Esophagus (tissue), 2 donors: Measurements from ENCODE around the gene ISG20. TPM values are rescaled to one million over a fixed set of nuclear protein-coding genes. Genes with fewer than 3 reads are reported as not detected.
A peak's percentile ranks its signal among the peaks of the same experiment; 100 is the strongest.

ENCODE experiments used
- H3K27ac ChIP-seq, 2 donors: one replicate each; pipeline ENCODE4 v1.5.1; 2013; ENCODE audit warnings: low read depth in 2 of 2, mild to moderate bottlenecking in 2 of 2, inconsistent platforms in 1 of 2, low read length in 1 of 2, moderate library complexity in 1 of 2
- H3K27me3 ChIP-seq, 2 donors: one replicate each; pipeline ENCODE4 v1.6.1; 2013; ENCODE audit warnings: low read length in 2 of 2, control low read depth in 1 of 2, mild to moderate bottlenecking in 1 of 2; ENCODE audit not compliant: insufficient read depth in 2 of 2, control insufficient read depth in 1 of 2
- H3K36me3 ChIP-seq, 2 donors: one replicate each; pipeline ENCODE4 v1.6.1; 2013; ENCODE audit warnings: low read length in 1 of 2; ENCODE audit not compliant: control insufficient read depth in 2 of 2, insufficient read depth in 2 of 2
- H3K4me1 ChIP-seq, 2 donors: one replicate each; pipeline ENCODE4 v1.6.1; 2013; ENCODE audit warnings: low read length in 1 of 2; ENCODE audit not compliant: control insufficient read depth in 2 of 2, insufficient read depth in 2 of 2
- H3K4me3 ChIP-seq, 2 donors: one replicate each; pipeline ENCODE4 v1.5.1; 2013; ENCODE audit warnings: low read length in 2 of 2, mild to moderate bottlenecking in 2 of 2, low read depth in 1 of 2, moderate library complexity in 1 of 2
- H3K9me3 ChIP-seq, 2 donors: one replicate each; pipeline ENCODE4 v1.6.1; 2013; ENCODE audit warnings: mild to moderate bottlenecking in 2 of 2, low read depth in 1 of 2, low read length in 1 of 2, moderate library complexity in 1 of 2; ENCODE audit not compliant: control insufficient read depth in 2 of 2, insufficient read depth in 1 of 2
- WGBS, 2 donors: extraction: QIAGEN DNeasy Blood & Tissue Kit; methylation state at CpG; one replicate each; pipeline ENCODE4 v1.1.7; 2013; 5-methylcytosine and 5-hydroxymethylcytosine counted together
- polyA plus RNA-seq, 2 donors: library from polyadenylated mRNA; stranded (reverse); fragments of 200-250 nt; gene quantifications; one replicate each; pipeline ENCODE4 v1.2.3, GENCODE V29; 2013
- donor health status: healthy with polysubstance abuse.
- donor health status: Bipolar disorder and iron deficiency.

Gene ISG20
- polyA plus RNA-seq, 2 donors = 25.1 to 30.4 TPM

DNA sequence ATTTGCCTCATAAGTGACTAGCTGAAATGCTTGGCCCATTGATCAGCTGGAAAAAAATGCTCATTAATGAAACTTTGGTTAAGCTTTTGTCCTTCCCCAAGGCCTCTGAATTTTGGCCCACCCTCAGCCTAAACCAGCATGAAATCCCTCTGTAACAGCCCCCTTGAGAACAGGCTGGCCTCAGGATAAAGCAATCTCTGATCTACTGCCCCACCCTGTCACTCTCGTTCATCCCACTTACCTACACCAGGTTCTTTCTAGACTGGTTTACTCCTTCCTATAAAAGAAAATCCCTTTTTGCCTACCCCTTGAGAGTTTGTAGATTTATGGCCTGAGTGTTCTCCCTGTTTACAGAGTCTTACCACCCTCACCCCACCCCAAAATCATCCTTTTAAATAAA is 21.0 kb upstream of the ISG20 start:
- H3K4me1 ChIP-seq = peaks cover 0 to 4% of the 10 kb centered on the region in 2 donors
- 36 to 52% methylated on average over 1 of the region's 1 CpG for WGBS, 2 donors
- H3K27me3 ChIP-seq = no peaks in the 10 kb centered on the region
- H3K36me3 ChIP-seq = no peaks in the 10 kb centered on the region
- H3K9me3 ChIP-seq = no peaks in the 10 kb centered on the region
- no peak overlapping the region for H3K27ac ChIP-seq
- H3K4me3 ChIP-seq = no peak overlapping the region

DNA sequence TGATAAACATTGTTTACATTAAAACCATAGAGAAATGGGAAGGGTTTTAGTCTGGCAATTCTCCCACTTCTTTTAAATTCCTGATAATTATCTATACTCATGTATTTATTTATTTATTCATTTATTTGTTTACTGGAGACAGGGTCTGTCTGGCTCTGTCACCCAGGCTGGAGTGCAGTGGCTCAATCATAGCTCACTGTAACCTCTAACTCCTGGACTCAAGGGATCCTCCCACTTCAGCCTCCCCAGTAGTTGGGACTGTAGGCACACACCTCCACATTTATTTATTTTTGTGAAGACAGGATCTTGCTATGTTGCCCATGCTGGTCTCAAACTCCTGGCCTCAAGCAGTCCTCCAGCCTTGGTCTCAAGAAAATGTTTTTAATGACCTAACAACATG is 20.1 kb upstream of the ISG20 start:
- H3K4me3 ChIP-seq = no peak overlapping the region
- H3K27ac ChIP-seq = no peak overlapping the region
- no peaks in the 10 kb centered on the region for H3K27me3 ChIP-seq
- H3K9me3 ChIP-seq = no peaks in the 10 kb centered on the region
- H3K36me3 ChIP-seq = no peaks in the 10 kb centered on the region
- peaks cover 0 to 5% of the 10 kb centered on the region in 2 donors for H3K4me1 ChIP-seq

DNA sequence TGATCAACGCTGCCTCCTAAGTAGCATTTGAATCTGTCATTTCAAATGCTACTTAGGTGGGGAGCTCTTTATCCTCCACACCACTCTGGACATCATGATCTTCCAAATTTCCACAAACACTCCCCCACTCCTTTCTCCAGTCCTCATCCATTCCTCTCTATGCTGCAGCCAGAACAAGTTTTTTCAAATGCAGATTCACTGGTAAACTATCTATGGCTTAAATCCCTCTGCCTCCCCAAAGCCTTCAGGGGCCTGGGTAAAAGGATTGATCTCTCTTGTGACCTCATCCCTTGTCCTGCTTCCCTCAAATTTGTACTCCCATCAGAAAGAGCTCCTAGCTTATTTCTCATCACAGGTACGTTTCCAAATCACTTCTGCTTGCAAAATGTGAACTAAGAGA is 19.0 kb upstream of the ISG20 start:
- Histone ChIP-seq H3K4me1 (peaks cover 0 to 10% of the 10 kb centered on the region in 2 donors), H3K27ac (no peak overlapping the region)
- 83 to 84% methylated on average over 2 of the region's 2 CpGs for WGBS, 2 donors

DNA sequence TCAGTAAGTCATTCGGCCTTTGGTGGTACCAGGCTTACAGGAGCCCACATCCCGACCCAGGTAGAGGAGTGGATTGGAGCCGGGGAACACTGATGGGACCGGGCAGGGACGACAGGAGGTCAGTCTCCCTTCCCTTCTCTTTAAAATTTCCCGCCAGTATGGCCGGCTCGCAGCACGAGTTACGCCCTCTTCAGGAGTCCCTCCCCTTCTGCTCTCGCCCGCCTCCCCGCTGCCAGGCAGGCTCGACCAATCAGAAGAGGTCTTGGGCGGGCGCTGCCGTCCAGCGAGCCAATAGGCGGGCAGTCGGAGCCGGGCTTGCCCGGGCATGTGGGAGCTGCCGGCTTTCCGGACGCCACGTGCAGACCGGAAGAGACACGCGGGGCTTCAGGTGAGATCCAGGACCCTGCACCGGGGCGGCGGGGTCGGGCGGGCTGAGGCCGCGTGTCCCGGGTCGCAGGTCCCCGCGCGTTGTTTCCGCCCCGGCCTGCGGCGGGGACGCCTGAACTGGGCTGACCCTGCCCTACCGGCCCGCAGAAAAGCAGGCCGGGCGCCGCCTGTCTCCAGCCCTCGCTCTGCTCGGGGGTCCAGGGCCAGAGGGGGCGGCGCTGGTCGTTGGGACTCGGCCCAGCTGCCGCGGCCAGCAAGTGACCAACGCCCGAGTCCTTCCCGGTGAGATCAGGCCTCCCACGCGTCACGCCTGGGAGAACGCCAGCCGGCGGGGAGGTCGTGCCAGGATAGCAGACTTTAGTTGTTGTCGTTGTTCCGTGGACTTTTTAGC is 17.6 kb upstream of the ISG20 start, which contains the start of gene AEN:
Gene AEN, plus strand, starts transcription at position 346 of the 778 bp plus-strand sequence. CDS start 4,870 bp downstream, outside the sequence.
- Histone ChIP-seq H3K4me1 (peaks cover 0 to 11% of the 10 kb centered on the region in 2 donors), H3K4me3 (peak within 1 kb of the TSS; percentile 71 to 73), H3K36me3 (peaks cover under 1 to 2% of the 10 kb centered on the region in 2 donors), H3K9me3 (no peaks in the 10 kb centered on the region), H3K27me3 (no peaks in the 10 kb centered on the region), H3K27ac (peak within 1 kb of the TSS; percentile 71 to 95)
- 0% methylated on average over 59 to 71 of the region's 71 CpGs for WGBS, 2 donors

More for the DNA sequence above, 19.0 kb upstream of the ISG20 start:
- Histone ChIP-seq H3K4me3 (no peak overlapping the region), H3K36me3 (no peaks in the 10 kb centered on the region), H3K9me3 (no peaks in the 10 kb centered on the region), H3K27me3 (no peaks in the 10 kb centered on the region)

DNA sequence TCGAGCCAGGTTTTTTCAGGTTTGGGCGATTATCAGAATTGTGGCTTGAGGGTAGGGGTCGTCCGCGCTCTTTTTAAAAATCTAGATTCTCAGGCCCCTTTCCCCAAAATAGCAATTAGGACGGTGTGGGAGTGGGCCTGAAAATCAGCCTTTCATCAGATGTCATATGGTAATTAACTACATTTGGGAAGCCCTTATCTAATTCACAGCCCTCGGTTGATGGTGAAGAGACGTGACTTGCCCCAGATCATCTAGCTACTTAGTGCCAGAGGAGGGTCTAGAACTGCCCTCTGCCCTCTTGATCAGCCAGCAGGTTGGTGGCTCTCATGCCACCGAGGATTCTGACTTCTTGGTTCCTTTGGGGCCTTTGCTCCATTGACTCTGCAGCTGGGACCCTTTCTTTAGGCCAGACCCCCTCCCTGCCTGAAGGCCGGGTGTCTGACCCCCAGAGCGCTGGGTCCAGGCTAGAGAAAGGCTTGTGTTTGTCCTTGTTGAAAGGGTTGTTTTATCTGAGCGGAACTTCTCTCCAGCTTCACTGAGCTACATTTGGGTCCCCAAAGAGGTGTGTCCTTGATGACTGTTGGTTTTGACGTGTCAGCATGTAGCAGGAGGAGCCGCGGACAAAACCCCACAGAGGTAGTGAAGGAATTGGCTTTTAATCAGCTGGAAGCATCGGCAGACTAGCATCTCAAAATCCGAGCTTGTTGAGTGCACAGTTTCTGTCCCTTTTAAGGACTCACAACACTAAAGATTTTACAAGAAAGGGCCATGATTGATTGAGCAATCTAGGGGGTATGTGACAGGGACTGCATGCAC is 16.8 kb upstream of the ISG20 start:
- Histone ChIP-seq H3K9me3 (no peaks in the 10 kb centered on the region), H3K27me3 (no peaks in the 10 kb centered on the region), H3K27ac (peak overlapping the region; percentile 71 to 95), H3K4me1 (peaks cover 0 to 16% of the 10 kb centered on the region in 2 donors), H3K4me3 (peak overlapping the region; percentile 71 to 73), H3K36me3 (peaks cover 4 to 7% of the 10 kb centered on the region in 2 donors)
- 14% methylated on average over 17 of the region's 17 CpGs for WGBS, 2 donors

DNA sequence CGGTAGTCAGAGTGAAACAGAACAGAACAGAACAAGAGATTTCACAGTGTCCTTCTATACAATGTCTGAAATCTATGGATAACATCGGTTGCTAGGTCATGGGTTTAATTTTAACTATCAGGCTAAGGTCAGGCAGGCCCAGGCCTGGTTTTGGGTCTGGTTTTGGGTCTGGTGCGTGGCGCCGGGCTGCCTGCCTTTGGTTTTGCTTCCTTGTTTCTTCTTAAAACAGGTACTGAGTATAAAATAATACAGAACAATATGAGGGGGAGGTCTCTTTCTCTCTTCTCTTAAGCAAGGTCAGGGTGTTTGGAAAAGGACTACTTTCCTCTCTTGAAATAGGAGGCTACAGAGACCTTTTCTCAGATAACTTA is 16.2 kb upstream of the ISG20 start:
- Histone ChIP-seq H3K27me3 (no peaks in the 10 kb centered on the region), H3K27ac (peak overlapping the region; percentile 71 to 95), H3K36me3 (peaks cover 4 to 7% of the 10 kb centered on the region in 2 donors), H3K4me3 (peak overlapping the region in 1 of 2 donors; percentile 71), H3K4me1 (peaks cover 0 to 16% of the 10 kb centered on the region in 2 donors), H3K9me3 (no peaks in the 10 kb centered on the region)
- 28 to 38% methylated on average over 5 of the region's 5 CpGs for WGBS, 2 donors

DNA sequence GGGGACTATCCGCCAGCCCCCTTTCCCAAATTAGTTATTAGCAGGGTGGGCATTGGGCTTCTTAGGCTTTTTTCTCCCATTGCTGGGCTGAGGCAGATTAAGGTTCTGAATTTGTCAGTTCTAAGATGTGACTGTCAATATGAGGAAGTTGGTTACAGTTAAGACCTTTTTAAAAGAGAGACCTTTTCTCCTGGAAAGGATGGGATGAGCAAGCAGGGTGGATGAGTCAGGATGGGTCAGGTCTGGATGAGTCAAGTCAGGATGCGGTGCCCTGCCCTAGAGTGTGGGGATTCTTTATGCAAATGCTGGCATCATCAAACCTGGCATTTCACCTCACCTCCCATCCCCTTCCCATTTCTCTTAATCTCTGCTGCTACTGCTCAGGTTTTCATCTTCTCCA is 15.8 kb upstream of the ISG20 start:
- H3K4me1 ChIP-seq = peaks cover 0 to 17% of the 10 kb centered on the region in 2 donors
- H3K27ac ChIP-seq = peak overlapping the region; percentile 71 to 95
- peaks cover 4 to 9% of the 10 kb centered on the region in 2 donors for H3K36me3 ChIP-seq
- WGBS, 2 donors = 54 to 55% methylated on average over 2 of the region's 2 CpGs
- H3K4me3 ChIP-seq = no peak overlapping the region
- no peaks in the 10 kb centered on the region for H3K9me3 ChIP-seq
- no peaks in the 10 kb centered on the region for H3K27me3 ChIP-seq

DNA sequence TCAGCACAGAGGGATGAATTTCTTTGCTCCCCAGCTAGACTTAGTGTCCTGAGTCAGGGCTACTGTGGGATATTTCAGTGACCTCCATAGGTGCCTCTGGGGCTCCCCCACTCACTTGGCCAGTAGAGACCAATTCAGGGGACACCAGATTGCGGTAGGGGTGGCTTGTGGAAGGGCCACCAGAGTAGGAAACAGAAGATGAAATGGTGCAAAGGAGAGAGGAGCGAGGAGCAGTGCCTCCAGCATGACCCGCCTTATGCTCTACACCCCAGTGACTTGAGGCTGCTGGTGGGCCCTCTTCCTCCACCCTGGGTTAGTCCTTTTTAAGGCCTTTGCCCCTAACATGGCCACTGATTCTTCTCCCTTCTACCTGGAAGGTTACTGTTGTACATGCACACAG is 15.2 kb upstream of the ISG20 start:
- Histone ChIP-seq H3K4me3 (no peak overlapping the region), H3K27ac (peak overlapping the region; percentile 9 to 87), H3K9me3 (no peaks in the 10 kb centered on the region), H3K27me3 (no peaks in the 10 kb centered on the region), H3K4me1 (peaks cover 0 to 18% of the 10 kb centered on the region in 2 donors), H3K36me3 (peaks cover 4 to 11% of the 10 kb centered on the region in 2 donors)
- 92 to 97% methylated on average over 1 to 3 of the region's 3 CpGs for WGBS, 2 donors

DNA sequence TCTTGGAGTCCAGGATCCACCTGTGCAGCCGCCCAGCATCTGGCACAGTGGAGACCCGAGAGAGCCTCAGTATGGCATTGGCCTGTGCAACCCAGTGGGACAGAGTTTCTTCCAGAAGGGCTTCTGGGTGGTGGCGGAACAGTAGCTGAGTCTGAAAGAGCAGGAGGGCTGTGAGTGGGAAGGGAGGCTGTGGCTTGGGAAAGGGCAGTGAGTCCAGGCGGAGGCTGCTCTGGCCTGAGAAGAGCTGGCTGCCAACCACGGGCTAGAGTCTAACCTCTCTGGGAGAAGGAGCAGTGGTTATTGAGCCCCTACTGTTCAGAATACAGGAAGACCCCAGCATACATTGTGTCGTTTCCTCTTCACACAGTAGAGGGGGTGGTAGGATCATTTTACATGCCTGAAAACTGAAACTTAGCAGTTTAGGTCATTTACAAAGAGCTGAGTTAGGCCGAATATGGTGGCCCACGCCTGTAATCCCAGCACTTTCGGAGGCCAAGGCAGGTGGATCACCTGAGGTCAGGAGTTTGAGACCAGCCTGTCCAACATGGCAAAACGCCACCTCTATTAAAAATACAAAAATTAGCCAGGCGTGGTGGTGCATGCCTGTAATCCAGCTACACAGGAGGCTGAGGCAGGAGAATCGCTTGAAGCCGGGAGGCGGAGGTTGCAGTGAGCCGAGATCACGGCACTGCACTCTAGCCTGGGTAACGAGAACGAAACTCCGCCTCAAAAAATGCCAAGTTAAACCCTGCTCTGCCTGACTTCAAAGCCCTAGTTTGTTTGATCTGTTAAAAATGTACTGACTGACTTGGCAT is 14.5 kb upstream of the ISG20 start:
- Histone ChIP-seq H3K36me3 (peaks cover 4 to 15% of the 10 kb centered on the region in 2 donors), H3K27me3 (no peaks in the 10 kb centered on the region), H3K9me3 (no peaks in the 10 kb centered on the region), H3K27ac (peak overlapping the region; percentile 5 to 87), H3K4me1 (peaks cover 0 to 18% of the 10 kb centered on the region in 2 donors), H3K4me3 (no peak overlapping the region)
- WGBS, 2 donors = 39 to 45% methylated on average over 19 of the region's 19 CpGs
